Ovary (tissue), 3 donors: ENCODE measurements around the gene SLC36A3.

ENCODE experiments used
- POLR2A ChIP-seq: fragments of 450-650 bp; IDR thresholded peaks from one replicate; pipeline ENCODE4 v1.6.1; 2017; ENCODE audit warnings: antibody characterized with exemption, mild to moderate bottlenecking, moderate library complexity
- TF ChIP-seq, protein P1 (sequence below), 3 donors: fragments of 450-650 bp in 2 of 3; fragments of 200-600 bp in 1 of 3; IDR thresholded peaks; one replicate each; pipeline versions ENCODE4 v1.5.1 to v1.8.0; 2016 to 2022; ENCODE audit warnings: antibody characterized with exemption in 3 of 3, mild to moderate bottlenecking in 1 of 3
- donor health status: DM: no; HTN: no; CAD: no.

GRCh38 chr5:151237685-151238084, 65.9 kb downstream of the SLC36A3 start:
- TF ChIP-seq, protein P1, sequence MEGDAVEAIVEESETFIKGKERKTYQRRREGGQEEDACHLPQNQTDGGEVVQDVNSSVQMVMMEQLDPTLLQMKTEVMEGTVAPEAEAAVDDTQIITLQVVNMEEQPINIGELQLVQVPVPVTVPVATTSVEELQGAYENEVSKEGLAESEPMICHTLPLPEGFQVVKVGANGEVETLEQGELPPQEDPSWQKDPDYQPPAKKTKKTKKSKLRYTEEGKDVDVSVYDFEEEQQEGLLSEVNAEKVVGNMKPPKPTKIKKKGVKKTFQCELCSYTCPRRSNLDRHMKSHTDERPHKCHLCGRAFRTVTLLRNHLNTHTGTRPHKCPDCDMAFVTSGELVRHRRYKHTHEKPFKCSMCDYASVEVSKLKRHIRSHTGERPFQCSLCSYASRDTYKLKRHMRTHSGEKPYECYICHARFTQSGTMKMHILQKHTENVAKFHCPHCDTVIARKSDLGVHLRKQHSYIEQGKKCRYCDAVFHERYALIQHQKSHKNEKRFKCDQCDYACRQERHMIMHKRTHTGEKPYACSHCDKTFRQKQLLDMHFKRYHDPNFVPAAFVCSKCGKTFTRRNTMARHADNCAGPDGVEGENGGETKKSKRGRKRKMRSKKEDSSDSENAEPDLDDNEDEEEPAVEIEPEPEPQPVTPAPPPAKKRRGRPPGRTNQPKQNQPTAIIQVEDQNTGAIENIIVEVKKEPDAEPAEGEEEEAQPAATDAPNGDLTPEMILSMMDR (IDR thresholded peaks at IDR 0.05) = no peak
- no peak for TF ChIP-seq POLR2A
